BJ (cell line): ENCODE results near the gene C6. TPM values are rescaled to one million over a fixed set of nuclear protein-coding genes. Genes with fewer than 3 reads are reported as not detected.

Source experiments
- CTCF ChIA-PET: fragments of 350-600 bp; formaldehyde crosslinking; extraction: SDS; loops from one replicate; lab custom pipeline; 2021; ENCODE audit warnings: antibody characterized with exemption, inconsistent platforms; lab: Yijun Ruan, JAX
- POLR2A ChIA-PET: fragments of 300-600 bp; sonication (Branson Sonifier 250); formaldehyde crosslinking; extraction: SDS; loops from one replicate; lab custom pipeline; 2021; ENCODE audit warnings: antibody characterized with exemption; lab: Charles Lee
- DNase-seq: peaks from one replicate; pipeline ENCODE4 v3.0.0-alpha.2; 2011; ENCODE audit warnings: low read depth
- H3K27me3 ChIP-seq: 2 replicates; pipeline ENCODE4 v1.6.0; 2011; ENCODE audit warnings: low read length; ENCODE audit not compliant: control insufficient read depth, insufficient read depth
- H3K36me3 ChIP-seq: 2 replicates; pipeline ENCODE4 v1.5.1; 2011; ENCODE audit warnings: low read length; ENCODE audit not compliant: control insufficient read depth, insufficient read depth
- H3K4me3 ChIP-seq: 2 replicates; pipeline ENCODE4 v1.5.1; 2011; ENCODE audit warnings: low read depth, mild to moderate bottlenecking, control low read depth, low read length
- polyA plus RNA-seq: library from polyadenylated mRNA; depleted of rRNA; stranded (reverse); fragments of >200 nt; gene quantifications from 2 replicates; pipeline ENCODE4 v1.2.3, GENCODE V29; 2011
- TF ChIP-seq, protein P1 (sequence below): IDR thresholded peaks from 2 replicates; pipeline ENCODE4 v1.5.1; 2011; ENCODE audit warnings: low read depth, mild to moderate bottlenecking, control low read depth, inconsistent platforms, low read length, moderate library complexity; ENCODE audit not compliant: insufficient read depth

C6 gene
- polyA plus RNA-seq, 1 experiment: not detected

- Histone ChIP-seq H3K27me3 (no peaks in the 10 kb centered on the region), H3K4me3 (no peak overlapping the region), H3K36me3 (no peaks in the 10 kb centered on the region)
- ChIA-PET POLR2A (no interaction called here), CTCF (no interaction called here)
- DNase-seq: no peak
- TF ChIP-seq, protein P1, sequence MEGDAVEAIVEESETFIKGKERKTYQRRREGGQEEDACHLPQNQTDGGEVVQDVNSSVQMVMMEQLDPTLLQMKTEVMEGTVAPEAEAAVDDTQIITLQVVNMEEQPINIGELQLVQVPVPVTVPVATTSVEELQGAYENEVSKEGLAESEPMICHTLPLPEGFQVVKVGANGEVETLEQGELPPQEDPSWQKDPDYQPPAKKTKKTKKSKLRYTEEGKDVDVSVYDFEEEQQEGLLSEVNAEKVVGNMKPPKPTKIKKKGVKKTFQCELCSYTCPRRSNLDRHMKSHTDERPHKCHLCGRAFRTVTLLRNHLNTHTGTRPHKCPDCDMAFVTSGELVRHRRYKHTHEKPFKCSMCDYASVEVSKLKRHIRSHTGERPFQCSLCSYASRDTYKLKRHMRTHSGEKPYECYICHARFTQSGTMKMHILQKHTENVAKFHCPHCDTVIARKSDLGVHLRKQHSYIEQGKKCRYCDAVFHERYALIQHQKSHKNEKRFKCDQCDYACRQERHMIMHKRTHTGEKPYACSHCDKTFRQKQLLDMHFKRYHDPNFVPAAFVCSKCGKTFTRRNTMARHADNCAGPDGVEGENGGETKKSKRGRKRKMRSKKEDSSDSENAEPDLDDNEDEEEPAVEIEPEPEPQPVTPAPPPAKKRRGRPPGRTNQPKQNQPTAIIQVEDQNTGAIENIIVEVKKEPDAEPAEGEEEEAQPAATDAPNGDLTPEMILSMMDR: no peak
Measured at GRCh38 chr5:41181691-41182564, 31.4 kb downstream of the C6 start.

DNA sequence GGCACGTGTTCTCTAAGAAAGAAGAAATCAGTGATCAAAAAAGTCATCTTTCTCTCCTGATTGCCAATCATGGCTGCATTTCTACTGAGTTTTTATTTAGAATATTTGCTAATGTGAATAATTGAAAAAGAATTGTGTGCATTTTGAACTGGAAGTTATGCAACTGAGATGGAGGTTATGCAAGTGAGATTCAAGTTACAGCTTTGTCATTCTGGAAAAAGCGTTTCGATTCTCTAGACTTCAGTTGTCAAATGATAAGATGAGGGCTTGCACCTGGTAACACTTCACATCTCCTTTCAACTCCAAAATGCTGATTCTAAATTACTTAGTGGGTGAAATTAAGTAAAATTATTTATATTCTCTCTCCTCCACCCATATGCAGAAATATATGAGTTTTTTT is 36.4 kb downstream of the C6 start:
- ChIA-PET CTCF (no interaction called here), POLR2A (no interaction called here)
- TF ChIP-seq, protein P1: no peak
- DNase-seq: no peak
- no peaks in the 10 kb centered on the region for H3K36me3 ChIP-seq
- H3K27me3 ChIP-seq: no peaks in the 10 kb centered on the region
- H3K4me3 ChIP-seq: no peak overlapping the region

- TF ChIP-seq, protein P1: no peak
- POLR2A ChIA-PET: no interaction called here
- H3K4me3 ChIP-seq: no peak overlapping the region
- CTCF ChIA-PET: interaction anchor here (0.9 kb wide), 1 partner anchor 10 kb away, joined by 3 read pairs; no protein-coding TSS in a partner anchor
- no peak for DNase-seq
- no peaks in the 10 kb centered on the region for H3K27me3 ChIP-seq
- no peaks in the 10 kb centered on the region for H3K36me3 ChIP-seq
Measured at GRCh38 chr5:41172012-41172411, 41.3 kb downstream of the C6 start.

- ChIA-PET CTCF (interaction anchor here (0.8 kb wide), 1 partner anchor 11 kb away, joined by 3 read pairs; no protein-coding TSS in a partner anchor), POLR2A (no interaction called here)
- Histone ChIP-seq H3K27me3 (no peaks in the 10 kb centered on the region), H3K4me3 (no peak overlapping the region), H3K36me3 (no peaks in the 10 kb centered on the region)
- TF ChIP-seq, protein P1: no peak
- DNase-seq: peak; percentile 46
Measured at GRCh38 chr5:41161271-41161670, 52.1 kb downstream of the C6 start.

GRCh38 chr5:41157272-41157894 is 55.9 kb downstream of the C6 start:
- CTCF ChIA-PET: no interaction called here
- TF ChIP-seq, protein P1: no peak
- POLR2A ChIA-PET: no interaction called here
- no peak for DNase-seq
- Histone ChIP-seq H3K36me3 (no peaks in the 10 kb centered on the region), H3K27me3 (no peaks in the 10 kb centered on the region), H3K4me3 (no peak overlapping the region)
